ENCODE measurements around the gene KAZN.
A peak's percentile ranks its signal among the peaks of the same experiment; 100 is the strongest.

KAZN gene

GRCh38 chr1:14881775-14882672 lies 283.5 kb downstream of the KAZN start:
- H3K4me3 ChIP-seq (ENCODE audit: low read depth, low read length, poor library complexity, severe bottlenecking): peak overlapping the region; percentile 8
- TF ChIP-seq EZH2 (IDR thresholded peaks at IDR 0.05; ENCODE audit: borderline replicate concordance, low read length): no peak
- TF ChIP-seq CTCF (IDR thresholded peaks at IDR 0.05; ENCODE audit: low read length): no peak
- peaks cover 14% of the 10 kb centered on the region for H3K4me1 ChIP-seq (ENCODE audit: insufficient read depth, low read length, severe bottlenecking)
- no peaks in the 10 kb centered on the region for H4K20me1 ChIP-seq (ENCODE audit: insufficient read depth, low read length)
- H3K9me3 ChIP-seq (ENCODE audit: low read length): no peaks in the 10 kb centered on the region
- H3K4me2 ChIP-seq (ENCODE audit: low read length): peak overlapping the region; percentile 42
- H3K9ac ChIP-seq (ENCODE audit: low read length): peak overlapping the region; percentile 22; the same call in 1 of the 2 replicates
- peak overlapping the region; percentile 54 for H3K27ac ChIP-seq (ENCODE audit: low read depth, low read length, poor library complexity, severe bottlenecking)
- no peaks in the 10 kb centered on the region; the same call in 1 of the 2 replicates for H3K36me3 ChIP-seq (ENCODE audit: insufficient read depth, low read length)
- no peaks in the 10 kb centered on the region for H3K9me2 ChIP-seq (ENCODE audit: low read depth, low read length)
- peak overlapping the region; percentile 27; the same call in 1 of the 2 replicates for H2AFZ ChIP-seq (ENCODE audit: low read length)
- H3K27me3 ChIP-seq (ENCODE audit: insufficient read depth, low read length): no peaks in the 10 kb centered on the region; the same call in 1 of the 2 replicates
- no peaks in the 10 kb centered on the region for H3F3A ChIP-seq (ENCODE audit: insufficient read depth, low read length)
- no peaks in the 10 kb centered on the region for H3K79me2 ChIP-seq (ENCODE audit: insufficient read depth, low read length)

GRCh38 chr1:14884614-14885175 lies 286.2 kb downstream of the KAZN start:
- Histone ChIP-seq H3F3A (ENCODE audit: insufficient read depth, low read length) (no peaks in the 10 kb centered on the region), H3K4me1 (ENCODE audit: insufficient read depth, low read length, severe bottlenecking) (peaks cover 14% of the 10 kb centered on the region), H3K4me3 (ENCODE audit: low read depth, low read length, poor library complexity, severe bottlenecking) (no peak overlapping the region), H2AFZ (ENCODE audit: low read length) (no peak overlapping the region), H3K27ac (ENCODE audit: low read depth, low read length, poor library complexity, severe bottlenecking) (no peak overlapping the region), H3K4me2 (ENCODE audit: low read length) (no peak overlapping the region), H3K9me2 (ENCODE audit: low read depth, low read length) (no peaks in the 10 kb centered on the region), H3K9ac (ENCODE audit: low read length) (no peak overlapping the region), H3K27me3 (ENCODE audit: insufficient read depth, low read length) (no peaks in the 10 kb centered on the region; the same call in 1 of the 2 replicates), H4K20me1 (ENCODE audit: insufficient read depth, low read length) (no peaks in the 10 kb centered on the region), H3K9me3 (ENCODE audit: low read length) (no peaks in the 10 kb centered on the region), H3K79me2 (ENCODE audit: insufficient read depth, low read length) (no peaks in the 10 kb centered on the region), H3K36me3 (ENCODE audit: insufficient read depth, low read length) (no peaks in the 10 kb centered on the region; the same call in 1 of the 2 replicates)
- no peak for TF ChIP-seq CTCF (IDR thresholded peaks at IDR 0.05; ENCODE audit: low read length)
- no peak for TF ChIP-seq EZH2 (IDR thresholded peaks at IDR 0.05; ENCODE audit: borderline replicate concordance, low read length)

- no peaks in the 10 kb centered on the region for H3K9me2 ChIP-seq (ENCODE audit: low read depth, low read length)
- no peaks in the 10 kb centered on the region for H3F3A ChIP-seq (ENCODE audit: insufficient read depth, low read length)
- no peaks in the 10 kb centered on the region for H3K36me3 ChIP-seq (ENCODE audit: insufficient read depth, low read length)
- no peaks in the 10 kb centered on the region for H4K20me1 ChIP-seq (ENCODE audit: insufficient read depth, low read length)
- no peak overlapping the region for H3K4me3 ChIP-seq (ENCODE audit: low read depth, low read length, poor library complexity, severe bottlenecking)
- no peak overlapping the region for H2AFZ ChIP-seq (ENCODE audit: low read length)
- H3K27ac ChIP-seq (ENCODE audit: low read depth, low read length, poor library complexity, severe bottlenecking): no peak overlapping the region
- no peak overlapping the region for H3K9ac ChIP-seq (ENCODE audit: low read length)
- H3K9me3 ChIP-seq (ENCODE audit: low read length): no peaks in the 10 kb centered on the region
- no peaks in the 10 kb centered on the region; the same call in 1 of the 2 replicates for H3K27me3 ChIP-seq (ENCODE audit: insufficient read depth, low read length)
- no peak overlapping the region for H3K4me2 ChIP-seq (ENCODE audit: low read length)
- no peaks in the 10 kb centered on the region for H3K79me2 ChIP-seq (ENCODE audit: insufficient read depth, low read length)
- H3K4me1 ChIP-seq (ENCODE audit: insufficient read depth, low read length, severe bottlenecking): peaks cover 6% of the 10 kb centered on the region
- no peak for TF ChIP-seq EZH2 (IDR thresholded peaks at IDR 0.05; ENCODE audit: borderline replicate concordance, low read length)
- no peak for TF ChIP-seq CTCF (IDR thresholded peaks at IDR 0.05; ENCODE audit: low read length)
These were observed 288.6 kb downstream of the KAZN start for GRCh38 chr1:14887044-14887566.
